HG02852 (cell line): ENCODE results near the gene TMEM184A.

Experiments
- ATAC-seq: cut with Tn5 transposase; IDR thresholded peaks from one replicate; pipeline ENCODE4 v1.9.1; 2021; ENCODE audit warnings: mild to moderate bottlenecking, moderate library complexity; ENCODE audit not compliant: unreplicated experiment

Gene TMEM184A

GRCh38 chr7:1555813-1556543 lies at the start of gene TMEM184A:
TMEM184A (minus strand) TSS chr7:1556205; CDS start chr7:1555484, 721 bp downstream.
- ATAC-seq, result no peak

GRCh38 chr7:1604383-1604782 lies 48.4 kb upstream of the TMEM184A start:
- ATAC-seq, result no peak

GRCh38 chr7:1603346-1604225 lies 47.6 kb upstream of the TMEM184A start:
- ATAC-seq, result no peak

GRCh38 chr7:1602386-1602785 lies 46.4 kb upstream of the TMEM184A start:
- no peak for ATAC-seq

- ATAC-seq, result no peak
These were observed 46.0 kb upstream of the TMEM184A start for GRCh38 chr7:1601956-1602355.

- ATAC-seq, result no peak
These were observed 43.8 kb upstream of the TMEM184A start for GRCh38 chr7:1599640-1600395.

- ATAC-seq, result no peak
These were observed 43.1 kb upstream of the TMEM184A start for GRCh38 chr7:1598961-1599639.

GRCh38 chr7:1598286-1598685 lies 42.3 kb upstream of the TMEM184A start:
- no peak for ATAC-seq

GRCh38 chr7:1597791-1598190 lies 41.8 kb upstream of the TMEM184A start:
- no peak for ATAC-seq

- no peak for ATAC-seq
These were observed 41.2 kb upstream of the TMEM184A start for GRCh38 chr7:1597066-1597760.

GRCh38 chr7:1596181-1597043 lies 40.4 kb upstream of the TMEM184A start:
- ATAC-seq, result no peak

- ATAC-seq, result no peak
These were observed 39.6 kb upstream of the TMEM184A start for GRCh38 chr7:1595636-1596035.

- no peak for ATAC-seq
These were observed 39.0 kb upstream of the TMEM184A start for GRCh38 chr7:1595027-1595426.

GRCh38 chr7:1593904-1594421 lies 38.0 kb upstream of the TMEM184A start:
- ATAC-seq, result no peak

- no peak for ATAC-seq
These were observed 37.3 kb upstream of the TMEM184A start for GRCh38 chr7:1593091-1593866.

GRCh38 chr7:1592299-1592871 lies 36.4 kb upstream of the TMEM184A start:
- ATAC-seq, result no peak

- ATAC-seq, result no peak
These were observed 35.9 kb upstream of the TMEM184A start for GRCh38 chr7:1591876-1592275.

GRCh38 chr7:1591396-1591795 lies 35.4 kb upstream of the TMEM184A start:
- no peak for ATAC-seq
